ENCODE data around the gene IARS1. TPM values are rescaled to one million over a fixed set of nuclear protein-coding genes. Genes with fewer than 3 reads are reported as not detected.

Gene IARS1
- total RNA-seq, 2 donors from 2014 or later = 45.1 to 68.6 TPM

DNA sequence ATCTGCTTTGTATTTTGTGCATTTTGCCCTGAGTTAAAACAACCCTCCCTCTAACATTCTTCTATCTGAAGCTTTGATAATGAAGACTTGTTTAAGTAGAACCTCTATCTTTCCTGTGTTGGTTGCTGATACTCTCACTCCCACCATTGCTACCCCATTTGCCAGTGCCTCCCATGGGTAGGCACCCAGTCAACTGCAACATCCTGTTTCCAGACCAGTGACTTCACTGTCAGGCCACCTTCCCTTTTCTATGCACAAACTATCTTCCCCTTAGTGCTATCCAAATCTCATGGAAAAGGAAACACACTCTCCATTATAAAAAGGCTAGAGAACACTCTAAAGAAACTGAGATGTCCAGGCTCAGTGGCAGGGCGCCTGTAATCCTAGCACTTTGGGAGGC is 5.6 kb upstream of the IARS1 start:
- DNase-seq (no peak), ATAC-seq (no peak)
- H3K4me1 ChIP-seq = peaks cover 12% of the 10 kb centered on the region
- peaks cover 0 to 25% of the 10 kb centered on the region in 2 donors for H3K36me3 ChIP-seq (replicated peaks in 1 of 2; ENCODE audit: insufficient read depth in 1 of 2, low read depth in 2 of 2)
- TF ChIP-seq, protein P1, sequence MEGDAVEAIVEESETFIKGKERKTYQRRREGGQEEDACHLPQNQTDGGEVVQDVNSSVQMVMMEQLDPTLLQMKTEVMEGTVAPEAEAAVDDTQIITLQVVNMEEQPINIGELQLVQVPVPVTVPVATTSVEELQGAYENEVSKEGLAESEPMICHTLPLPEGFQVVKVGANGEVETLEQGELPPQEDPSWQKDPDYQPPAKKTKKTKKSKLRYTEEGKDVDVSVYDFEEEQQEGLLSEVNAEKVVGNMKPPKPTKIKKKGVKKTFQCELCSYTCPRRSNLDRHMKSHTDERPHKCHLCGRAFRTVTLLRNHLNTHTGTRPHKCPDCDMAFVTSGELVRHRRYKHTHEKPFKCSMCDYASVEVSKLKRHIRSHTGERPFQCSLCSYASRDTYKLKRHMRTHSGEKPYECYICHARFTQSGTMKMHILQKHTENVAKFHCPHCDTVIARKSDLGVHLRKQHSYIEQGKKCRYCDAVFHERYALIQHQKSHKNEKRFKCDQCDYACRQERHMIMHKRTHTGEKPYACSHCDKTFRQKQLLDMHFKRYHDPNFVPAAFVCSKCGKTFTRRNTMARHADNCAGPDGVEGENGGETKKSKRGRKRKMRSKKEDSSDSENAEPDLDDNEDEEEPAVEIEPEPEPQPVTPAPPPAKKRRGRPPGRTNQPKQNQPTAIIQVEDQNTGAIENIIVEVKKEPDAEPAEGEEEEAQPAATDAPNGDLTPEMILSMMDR (IDR thresholded peaks at IDR 0.05) = no peak
- TF ChIP-seq POLR2A (IDR thresholded peaks at IDR 0.05) = no peak
- intact Hi-C loops (cut with DNase I) = no loop called here
- no peak overlapping the region for H3K27ac ChIP-seq
- H3K9me3 ChIP-seq = no peaks in the 10 kb centered on the region
- WGBS, 2 donors = 57 to 79% methylated on average over 1 of the region's 1 CpG
- H3K27me3 ChIP-seq = no peaks in the 10 kb centered on the region
- no peak overlapping the region for H3K4me3 ChIP-seq

DNA sequence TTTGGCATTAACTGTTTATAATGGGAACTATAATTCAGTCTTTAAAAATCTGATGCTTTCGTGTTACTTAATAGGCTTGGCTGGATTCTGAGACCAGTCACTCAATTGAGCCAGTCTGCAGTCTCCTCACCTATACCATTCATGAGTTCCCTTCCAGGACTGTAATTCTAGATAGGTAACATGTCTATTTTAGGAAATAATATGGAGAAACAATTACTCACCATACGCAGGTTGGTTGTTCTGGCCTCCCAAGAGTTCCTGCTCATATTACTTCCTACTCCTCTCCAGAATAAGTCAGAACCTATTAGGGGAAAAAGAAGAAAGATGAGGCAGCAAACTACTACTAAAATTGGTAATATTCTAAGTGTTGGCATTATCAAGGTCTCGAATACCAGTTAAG is 4.5 kb upstream of the IARS1 start:
- ATAC-seq = no peak
- H3K27me3 ChIP-seq = no peaks in the 10 kb centered on the region
- H3K27ac ChIP-seq = no peak overlapping the region
- H3K36me3 ChIP-seq (replicated peaks in 1 of 2; ENCODE audit: insufficient read depth in 1 of 2, low read depth in 2 of 2) = peaks cover 0 to 19% of the 10 kb centered on the region in 2 donors
- H3K9me3 ChIP-seq = no peaks in the 10 kb centered on the region
- intact Hi-C loops (cut with DNase I) = no loop called here
- peaks cover 13% of the 10 kb centered on the region for H3K4me1 ChIP-seq
- TF ChIP-seq POLR2A (IDR thresholded peaks at IDR 0.05) = no peak
- TF ChIP-seq, protein P1 (IDR thresholded peaks at IDR 0.05) = no peak
- no peak for DNase-seq
- WGBS, 2 donors = 86 to 93% methylated on average over 3 of the region's 3 CpGs
- no peak overlapping the region for H3K4me3 ChIP-seq

DNA sequence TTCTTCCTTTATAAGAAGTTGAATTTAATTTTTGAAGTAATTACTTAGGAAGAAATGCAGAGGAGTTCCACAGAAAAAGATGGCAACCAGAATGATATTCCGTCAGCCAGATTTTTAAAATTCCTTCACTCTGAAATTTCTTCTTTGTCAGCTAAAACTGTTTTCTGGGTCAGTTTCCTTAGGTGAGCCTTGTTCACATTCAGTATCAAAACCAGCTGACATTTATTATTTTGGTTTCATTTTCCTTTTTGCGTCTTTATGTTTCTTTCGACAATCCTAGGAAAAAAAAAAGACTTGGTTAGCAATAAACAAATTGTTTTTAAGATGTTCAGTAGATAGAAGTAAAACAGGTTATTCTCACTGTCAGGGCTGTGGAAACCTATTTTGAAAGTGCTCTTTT is 4.1 kb upstream of the IARS1 start:
- TF ChIP-seq, protein P1 (IDR thresholded peaks at IDR 0.05) = no peak
- TF ChIP-seq POLR2A (IDR thresholded peaks at IDR 0.05) = no peak
- ATAC-seq (no peak), DNase-seq (no peak)
- H3K4me1 ChIP-seq = peaks cover 17% of the 10 kb centered on the region
- H3K9me3 ChIP-seq = no peaks in the 10 kb centered on the region
- intact Hi-C loops (cut with DNase I) = no loop called here
- no peak overlapping the region for H3K27ac ChIP-seq
- WGBS, 2 donors = 92 to 99% methylated on average over 3 of the region's 3 CpGs
- H3K4me3 ChIP-seq = no peak overlapping the region
- H3K36me3 ChIP-seq (replicated peaks in 1 of 2; ENCODE audit: insufficient read depth in 1 of 2, low read depth in 2 of 2) = peaks cover 0 to 19% of the 10 kb centered on the region in 2 donors
- no peaks in the 10 kb centered on the region for H3K27me3 ChIP-seq

DNA sequence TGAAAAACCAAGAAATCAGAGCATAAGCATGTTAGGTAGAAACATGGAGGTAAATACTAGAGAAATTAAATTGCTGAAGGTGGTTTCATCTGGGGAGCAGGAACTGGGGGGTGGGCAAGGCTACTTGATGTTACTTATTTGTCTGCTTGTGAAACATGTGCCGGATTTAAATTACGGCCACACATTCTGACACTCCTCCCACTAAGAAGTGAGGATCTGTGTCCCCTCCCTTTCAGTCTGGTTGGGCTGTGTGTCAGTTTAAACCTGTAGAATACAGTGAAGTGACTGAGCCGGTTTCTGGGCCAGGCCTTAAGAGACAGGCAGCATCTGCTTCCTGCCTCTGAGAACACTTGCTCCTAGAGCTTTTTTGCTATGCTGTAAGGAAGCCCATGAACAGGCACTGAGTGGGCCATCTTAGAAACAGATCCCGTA is 2.3 kb upstream of the IARS1 start:
- no peaks in the 10 kb centered on the region for H3K9me3 ChIP-seq
- ATAC-seq (no peak), DNase-seq (no peak)
- WGBS, 2 donors = 54 to 71% methylated on average over 4 of the region's 4 CpGs
- no peaks in the 10 kb centered on the region for H3K27me3 ChIP-seq
- H3K36me3 ChIP-seq (replicated peaks in 1 of 2; ENCODE audit: insufficient read depth in 1 of 2, low read depth in 2 of 2) = peaks cover 0 to 15% of the 10 kb centered on the region in 2 donors
- no peak overlapping the region for H3K4me3 ChIP-seq
- no peak for TF ChIP-seq POLR2A (IDR thresholded peaks at IDR 0.05)
- TF ChIP-seq, protein P1 (IDR thresholded peaks at IDR 0.05) = no peak
- no peak overlapping the region for H3K27ac ChIP-seq
- H3K4me1 ChIP-seq = peaks cover 32% of the 10 kb centered on the region
- intact Hi-C loops (cut with DNase I) = no loop called here

DNA sequence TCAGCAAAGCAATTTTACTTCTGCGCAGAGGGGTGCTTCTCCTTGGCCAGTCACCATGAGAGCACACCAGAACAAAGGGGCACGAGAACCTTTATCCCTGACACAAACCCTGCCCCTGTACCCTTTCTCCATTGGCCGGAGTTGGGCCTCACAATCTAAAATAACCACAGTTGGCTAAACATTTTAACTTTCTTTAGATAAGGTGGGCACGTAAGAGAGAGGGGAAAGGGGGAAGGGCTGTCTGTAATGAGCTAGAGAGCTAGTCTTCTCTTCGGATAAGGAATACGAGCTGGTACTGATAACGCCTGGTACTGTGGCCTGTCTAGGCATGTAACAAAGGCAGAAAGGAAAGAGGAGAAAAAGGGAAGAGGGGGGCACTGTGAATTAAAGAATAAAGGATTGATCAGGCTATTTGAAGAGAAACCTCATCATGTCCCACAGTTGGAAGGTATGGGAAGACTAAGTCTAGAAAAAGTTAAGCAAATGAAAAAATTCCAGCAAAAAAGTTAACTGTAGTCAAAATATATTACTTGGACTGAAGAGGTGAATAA is 1.8 kb upstream of the IARS1 start:
- no peak for DNase-seq
- Histone ChIP-seq H3K4me3 (no peak overlapping the region), H3K4me1 (peaks cover 32% of the 10 kb centered on the region), H3K27me3 (no peaks in the 10 kb centered on the region), H3K36me3 (replicated peaks in 1 of 2; ENCODE audit: insufficient read depth in 1 of 2, low read depth in 2 of 2) (peaks cover 0 to 11% of the 10 kb centered on the region in 2 donors), H3K27ac (no peak overlapping the region), H3K9me3 (no peaks in the 10 kb centered on the region)
- no peak for TF ChIP-seq POLR2A (IDR thresholded peaks at IDR 0.05)
- TF ChIP-seq, protein P1 (IDR thresholded peaks at IDR 0.05) = no peak
- no peak for ATAC-seq
- 41 to 49% methylated on average over 7 of the region's 7 CpGs for WGBS, 2 donors
- intact Hi-C loops (cut with DNase I) = no loop called here
